Activated CD8-positive, alpha-beta memory T cell treated with anti-CD3 and anti-CD28 coated beads, Interleukin-2, amount 50 U/mL, for 24 hours (primary cell): Measurements from ENCODE around the gene BAIAP2L2.
"Not testable (repeated sequence)": the region's sequence is repeated elsewhere in the genome, so short reads cannot be mapped to it uniquely, and the experiment has no call there.

Source experiments
- DNase-seq: peaks from one replicate; pipeline ENCODE4 v3.0.0-alpha.2; 2020; ENCODE audit errors: extremely low read depth

BAIAP2L2 gene

DNA sequence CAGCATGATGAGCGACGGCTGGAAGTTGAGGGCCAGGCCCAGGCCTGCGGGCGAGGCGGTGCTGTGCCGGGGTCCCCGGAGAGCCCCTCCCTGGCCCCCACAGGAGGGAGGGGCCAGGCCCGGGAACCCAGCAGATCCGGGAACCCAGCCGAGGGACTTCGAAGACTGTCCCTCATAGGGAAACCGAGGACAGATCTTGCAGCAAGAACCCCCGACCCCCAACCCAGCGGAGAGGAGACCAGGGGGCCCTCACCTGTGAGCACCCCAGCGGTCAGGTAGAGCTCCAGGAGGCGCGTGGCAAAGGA, 28.9 kb downstream of the BAIAP2L2 start:
- no peak for DNase-seq

DNA sequence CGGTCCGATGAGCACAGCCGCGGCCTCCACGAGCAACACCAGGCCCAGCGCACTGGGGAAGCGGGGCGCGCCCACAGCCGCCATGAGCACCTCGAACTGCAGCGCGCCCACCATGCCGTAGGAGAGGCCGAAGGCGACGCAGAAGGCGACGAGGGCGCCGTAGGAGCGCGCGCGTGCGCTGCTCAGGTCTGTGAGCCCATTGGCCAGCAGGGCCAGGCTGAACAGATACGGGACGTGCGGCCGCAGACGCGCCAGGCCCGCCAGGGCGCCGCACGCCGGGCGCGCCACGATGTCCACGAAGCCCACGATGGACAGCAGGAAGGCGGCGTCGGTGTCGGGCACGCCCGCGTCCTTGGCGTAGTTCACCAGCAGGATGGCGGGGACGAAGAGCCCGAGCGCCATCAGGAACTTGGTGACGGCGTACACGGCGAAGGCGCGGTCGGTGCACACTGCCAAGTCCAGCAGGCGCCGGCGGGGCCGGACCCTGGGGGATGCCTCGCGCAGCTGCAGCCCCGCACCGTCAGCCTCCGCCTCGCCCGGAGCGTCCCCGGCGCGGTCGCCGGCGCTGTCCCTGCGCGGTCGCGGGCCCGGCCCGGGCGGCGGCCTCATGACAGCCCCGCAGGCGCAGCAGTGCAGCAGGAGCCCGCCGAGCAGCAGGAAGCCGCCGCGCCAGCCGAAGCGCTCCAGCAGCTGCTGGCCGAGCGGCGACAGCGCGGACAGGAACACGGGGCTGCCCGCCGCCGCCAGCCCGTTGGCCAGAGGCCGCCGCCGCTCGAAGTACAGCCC, 29.4 kb downstream of the BAIAP2L2 start:
- no peak for DNase-seq

GRCh38 chr22:38080474-38080849, 30.0 kb downstream of the BAIAP2L2 start:
- DNase-seq = no peak

DNA sequence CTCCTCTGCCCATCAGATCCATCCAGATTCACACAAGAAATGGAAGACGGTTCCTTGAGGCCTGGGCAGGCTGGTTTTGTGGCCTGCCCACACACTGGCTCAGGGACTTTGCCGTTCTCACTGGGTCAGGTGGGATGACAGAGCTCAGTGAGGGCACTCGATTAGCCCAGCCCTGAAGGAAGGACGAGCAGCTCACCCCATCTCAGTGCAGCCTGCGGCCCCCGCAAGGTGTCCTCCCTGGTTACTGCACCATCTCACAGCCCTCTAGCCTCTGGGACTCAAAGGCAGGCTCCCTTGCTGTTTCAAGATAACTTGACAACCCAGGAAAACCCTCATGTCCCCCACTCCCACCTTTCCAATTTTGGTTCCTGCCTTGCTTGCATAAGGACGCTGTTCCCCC, 30.7 kb downstream of the BAIAP2L2 start:
- DNase-seq = no peak

DNA sequence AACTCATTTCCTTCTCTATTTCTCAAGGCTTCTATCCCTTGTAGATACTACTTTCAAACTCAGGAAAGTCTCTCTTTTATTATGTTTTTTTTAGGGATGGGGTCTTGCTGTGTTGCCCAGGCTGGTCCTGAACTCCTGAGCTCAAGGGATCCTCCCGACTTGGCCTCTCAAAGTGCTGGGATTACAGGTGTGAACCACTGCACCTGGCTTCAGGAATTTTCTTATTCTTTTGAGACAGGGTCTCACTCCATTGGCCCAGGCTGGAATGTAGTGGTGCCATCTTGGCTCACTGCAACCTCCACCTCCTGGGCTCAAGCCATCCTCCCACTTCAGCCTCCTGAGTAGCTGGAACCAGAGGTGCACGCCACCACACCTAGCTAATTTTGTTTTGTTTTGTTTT, 31.3 kb downstream of the BAIAP2L2 start:
- not testable (repeated sequence) for DNase-seq

GRCh38 chr22:38078046-38078840, 32.2 kb downstream of the BAIAP2L2 start:
- DNase-seq = no peak

- no peak for DNase-seq
Observed at GRCh38 chr22:38077595-38077994, 32.9 kb downstream of the BAIAP2L2 start.

- DNase-seq = no peak
Observed at GRCh38 chr22:38077096-38077495, 33.4 kb downstream of the BAIAP2L2 start.

GRCh38 chr22:38075961-38076360, 34.5 kb downstream of the BAIAP2L2 start:
- DNase-seq = no peak

DNA sequence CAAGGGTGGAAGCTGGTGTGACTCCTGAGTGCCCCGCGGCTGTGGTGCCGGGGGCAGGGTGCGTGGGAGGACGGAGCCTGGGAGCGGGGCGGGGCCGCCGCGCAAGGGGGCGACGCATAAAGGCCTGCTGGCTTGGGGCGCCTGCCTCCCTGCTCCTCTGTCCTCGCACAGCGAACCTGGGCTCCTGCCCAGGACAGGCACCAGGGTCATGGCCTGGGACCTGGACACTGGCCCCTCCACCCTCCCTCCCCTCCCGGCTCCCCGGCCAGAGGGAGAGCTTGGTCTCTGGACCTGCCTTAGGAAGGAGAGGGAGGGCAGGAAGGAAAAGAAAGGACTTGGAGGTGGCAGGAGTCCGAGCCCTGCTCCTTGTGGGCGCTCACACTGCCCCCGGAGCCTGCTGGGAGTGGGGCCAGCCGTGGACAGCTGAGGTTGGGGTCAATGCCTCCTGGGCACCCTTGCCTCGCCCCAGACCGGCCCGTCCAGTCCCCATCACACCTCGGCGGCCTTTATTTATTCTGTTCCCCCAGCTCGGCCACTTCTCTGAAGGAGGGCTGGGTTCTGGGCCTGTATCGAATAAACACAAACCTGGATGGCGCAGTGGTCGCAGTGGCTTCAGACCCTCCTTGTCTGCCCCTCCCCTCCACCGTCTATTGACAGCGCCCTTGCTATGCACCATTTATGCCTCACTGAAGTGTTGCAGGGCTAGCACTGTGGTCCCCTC, 35.2 kb downstream of the BAIAP2L2 start:
- no peak for DNase-seq

DNA sequence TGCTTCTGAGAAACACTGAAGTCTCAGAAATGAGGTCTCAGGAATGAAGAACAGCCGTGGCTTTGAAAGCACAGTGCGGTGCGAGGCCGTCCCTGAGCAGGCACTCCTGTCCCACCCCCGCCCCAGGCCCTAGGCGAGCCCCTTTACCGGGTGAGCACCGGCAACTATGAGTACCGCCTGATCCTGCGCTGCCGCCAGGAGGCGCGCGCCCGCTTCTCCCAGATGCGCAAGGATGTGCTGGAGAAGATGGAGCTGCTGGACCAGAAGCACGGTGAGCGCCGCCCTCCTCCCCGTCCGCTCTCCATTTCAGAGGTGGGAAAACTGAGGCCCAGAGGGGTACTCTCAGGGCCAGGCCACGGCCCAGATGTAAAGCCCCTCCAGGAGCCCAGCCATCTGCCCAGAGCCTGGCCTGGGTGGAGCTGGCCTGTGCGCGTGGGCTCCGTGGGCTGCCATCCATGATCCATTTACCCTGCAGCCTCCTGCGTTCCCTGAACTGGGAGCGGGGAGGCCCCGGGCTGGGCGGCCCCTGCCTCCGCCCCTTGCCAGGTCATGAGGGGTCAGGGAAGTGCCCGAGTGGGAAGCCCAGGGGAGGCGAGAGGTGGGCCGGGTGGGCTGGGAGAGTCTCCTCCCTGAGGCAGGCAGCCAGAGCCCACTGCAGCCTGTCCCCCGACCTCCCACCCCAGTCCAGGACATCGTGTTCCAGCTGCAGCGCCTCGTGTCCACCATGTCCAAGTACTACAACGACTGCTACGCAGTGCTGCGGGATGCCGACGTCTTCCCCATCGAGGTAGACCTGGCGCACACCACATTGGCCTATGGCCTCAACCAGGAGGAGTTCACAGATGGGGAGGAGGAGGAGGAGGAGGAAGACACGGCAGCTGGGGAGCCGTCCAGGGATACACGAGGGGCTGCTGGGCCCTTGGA, 36.0 kb downstream of the BAIAP2L2 start:
- DNase-seq = no peak

GRCh38 chr22:38073150-38074130, 37.0 kb downstream of the BAIAP2L2 start:
- no peak for DNase-seq

GRCh38 chr22:38072322-38073149, 37.9 kb downstream of the BAIAP2L2 start:
- no peak for DNase-seq

DNA sequence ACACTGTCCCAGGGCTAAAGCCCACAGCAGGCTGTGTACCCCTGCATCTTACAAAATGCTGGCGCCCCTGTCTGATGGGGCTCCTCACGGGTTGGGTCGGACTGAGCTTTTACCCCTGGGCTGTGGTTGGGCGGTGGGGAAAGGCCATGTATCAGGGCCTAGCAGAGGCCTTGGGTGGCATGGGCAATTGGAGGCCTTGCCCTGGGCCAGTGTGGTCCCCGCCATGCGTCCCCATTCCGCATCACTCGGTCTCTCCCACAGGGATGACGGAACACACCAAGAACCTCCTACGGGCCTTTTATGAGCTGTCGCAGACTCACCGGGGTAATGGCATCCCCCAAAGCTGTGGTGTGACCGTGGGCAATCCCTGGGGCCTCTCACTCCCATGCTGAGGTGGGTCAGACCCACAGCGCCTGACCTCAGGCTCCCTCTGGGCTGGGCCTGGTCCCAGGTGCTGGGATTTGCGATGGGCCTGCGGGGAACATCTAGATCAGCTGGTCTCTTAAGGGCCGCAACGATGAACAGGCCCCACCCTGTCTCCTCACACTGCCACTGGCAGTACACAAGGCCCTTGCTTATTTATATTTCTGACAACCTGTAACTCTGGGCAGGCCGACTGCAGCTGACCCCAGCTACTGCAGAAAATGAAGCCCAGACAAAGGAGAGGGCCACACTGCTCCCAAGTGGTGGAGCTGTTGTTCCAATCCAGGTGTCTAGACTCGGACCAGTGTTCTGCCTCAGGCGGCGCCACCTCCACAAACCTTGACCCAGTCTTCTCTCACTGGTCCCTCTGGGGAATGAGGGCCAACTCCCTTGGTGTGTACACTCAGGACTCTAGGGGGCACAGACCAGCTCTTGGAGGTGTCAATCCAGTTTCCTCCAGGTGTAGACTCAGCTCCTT, 38.8 kb downstream of the BAIAP2L2 start:
- no peak for DNase-seq

- DNase-seq = no peak
Observed at GRCh38 chr22:38070250-38070921, 40.1 kb downstream of the BAIAP2L2 start.

DNA sequence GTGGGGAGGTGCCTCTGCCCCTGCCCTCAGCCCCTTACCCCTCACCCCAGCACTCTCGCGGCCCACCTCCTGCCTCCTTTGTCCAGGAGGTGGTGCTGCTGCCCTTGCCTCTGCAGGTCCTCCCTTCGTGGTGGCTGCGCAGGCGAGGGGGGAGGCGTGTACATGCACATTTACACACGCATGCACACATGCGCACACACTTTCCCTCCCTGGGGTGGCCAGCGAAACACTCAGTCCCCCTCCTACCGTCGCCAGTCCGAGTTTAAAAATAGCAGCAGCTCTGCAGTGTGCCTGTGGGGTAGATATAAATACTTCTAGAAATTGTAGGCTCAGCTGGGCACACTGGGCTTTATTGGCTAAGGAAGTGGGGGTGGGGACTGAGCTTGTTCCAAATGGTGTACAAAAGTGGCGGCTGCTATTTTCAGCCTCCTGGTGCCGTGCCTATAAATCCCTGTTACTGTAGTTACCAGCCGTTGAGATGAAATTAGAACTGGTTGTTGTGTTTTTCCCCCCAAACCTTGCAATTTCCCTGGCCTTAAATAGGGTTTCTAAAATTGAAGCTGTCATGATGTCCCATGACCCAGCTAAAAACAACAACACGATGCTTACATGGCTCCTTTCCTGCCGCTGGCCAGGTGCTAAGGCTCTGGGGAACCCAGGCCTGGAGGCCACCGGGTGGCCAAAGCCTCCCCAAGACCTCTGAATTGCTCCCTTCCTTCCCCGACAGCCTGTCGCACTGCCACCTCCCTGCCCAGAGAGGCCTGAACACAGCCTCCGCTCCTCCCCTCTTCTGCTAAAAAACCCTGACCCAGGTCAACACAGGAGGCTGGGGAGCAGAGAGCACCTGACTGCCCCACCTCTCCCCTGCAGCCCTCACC, 40.9 kb downstream of the BAIAP2L2 start:
- no peak for DNase-seq
